ENCODE measurements around the gene FBXW7.

The FBXW7 gene

GRCh38 chr4:152471251-152471792, 64.6 kb downstream of the FBXW7 start:
- no peak for DNase-seq (ENCODE audit: low spot score)

GRCh38 chr4:152468408-152468807, 67.5 kb downstream of the FBXW7 start:
- no peak for DNase-seq (ENCODE audit: low spot score)

- no peak for DNase-seq (ENCODE audit: low spot score)
Observed at GRCh38 chr4:152467101-152467500, 68.8 kb downstream of the FBXW7 start.

- DNase-seq (ENCODE audit: low spot score), result no peak
Observed at GRCh38 chr4:152464030-152464823, 71.7 kb downstream of the FBXW7 start.

- DNase-seq (ENCODE audit: low spot score), result no peak
Observed at GRCh38 chr4:152463562-152463961, 72.3 kb downstream of the FBXW7 start.

GRCh38 chr4:152462695-152463094, 73.2 kb downstream of the FBXW7 start:
- DNase-seq (ENCODE audit: low spot score), result no peak

- peak; percentile 17 for DNase-seq (ENCODE audit: low spot score)
Observed at GRCh38 chr4:152462047-152462446, 73.8 kb downstream of the FBXW7 start.

- DNase-seq (ENCODE audit: low spot score), result no peak
Observed at GRCh38 chr4:152460488-152460887, 75.4 kb downstream of the FBXW7 start.

- DNase-seq (ENCODE audit: low spot score), result no peak
Observed at GRCh38 chr4:152459326-152459725, 76.6 kb downstream of the FBXW7 start.

- no peak for DNase-seq (ENCODE audit: low spot score)
Observed at GRCh38 chr4:152458801-152459302, 77.0 kb downstream of the FBXW7 start.

GRCh38 chr4:152456609-152457008, 79.3 kb downstream of the FBXW7 start:
- DNase-seq (ENCODE audit: low spot score), result no peak

- DNase-seq (ENCODE audit: low spot score), result no peak
Observed at GRCh38 chr4:152455311-152455710, 80.6 kb downstream of the FBXW7 start.

GRCh38 chr4:152454398-152455011, 81.4 kb downstream of the FBXW7 start:
- DNase-seq (ENCODE audit: low spot score), result peak; percentile 27

- no peak for DNase-seq (ENCODE audit: low spot score)
Observed at GRCh38 chr4:152451496-152451895, 84.4 kb downstream of the FBXW7 start.

- DNase-seq (ENCODE audit: low spot score), result no peak
Observed at GRCh38 chr4:152448854-152449253, 87.0 kb downstream of the FBXW7 start.

GRCh38 chr4:152448038-152448707, 87.7 kb downstream of the FBXW7 start:
- DNase-seq (ENCODE audit: low spot score), result no peak

GRCh38 chr4:152443859-152444258, 92.0 kb downstream of the FBXW7 start:
- no peak for DNase-seq (ENCODE audit: low spot score)

GRCh38 chr4:152437561-152437960, 98.3 kb downstream of the FBXW7 start:
- DNase-seq (ENCODE audit: low spot score), result no peak

- DNase-seq (ENCODE audit: low spot score), result peak; percentile 10
Observed at GRCh38 chr4:152436384-152436783, 99.5 kb downstream of the FBXW7 start.

- peak; percentile 4 for DNase-seq (ENCODE audit: low spot score)
Observed at GRCh38 chr4:152434011-152434410, 101.9 kb downstream of the FBXW7 start.

GRCh38 chr4:152431784-152432183, 104.1 kb downstream of the FBXW7 start:
- no peak for DNase-seq (ENCODE audit: low spot score)

GRCh38 chr4:152431291-152431690, 104.6 kb downstream of the FBXW7 start:
- DNase-seq (ENCODE audit: low spot score), result no peak

GRCh38 chr4:152430507-152430906, 105.4 kb downstream of the FBXW7 start:
- no peak for DNase-seq (ENCODE audit: low spot score)
